Karpas-422 (cell line): Measurements from ENCODE around the gene ALKBH8. TPM values are rescaled to one million over a fixed set of nuclear protein-coding genes. Genes with fewer than 3 reads are reported as not detected.
"Not testable (repeated sequence)": the region's sequence is repeated elsewhere in the genome, so short reads cannot be mapped to it uniquely, and the experiment has no call there.

ENCODE experiments used
- DNase-seq: peaks from one replicate; pipeline ENCODE4 v3.0.0-alpha.2; 2015
- H2AFZ ChIP-seq: fragments of 200-600 bp; sonication (generic); 2 replicates; pipeline ENCODE4 v1.6.1; 2014; ENCODE audit warnings: antibody characterized with exemption, low read length, mixed read lengths
- H3K27ac ChIP-seq: fragments of 200-600 bp; sonication (generic); 2 replicates; pipeline ENCODE4 v1.5.1; 2014; ENCODE audit warnings: mild to moderate bottlenecking, low read length, moderate library complexity
- H3K27me3 ChIP-seq: fragments of 200-600 bp; sonication (generic); 2 replicates; pipeline ENCODE4 v1.6.1; 2014; ENCODE audit warnings: low read length, mixed read lengths
- H3K36me3 ChIP-seq: fragments of 200-600 bp; sonication (generic); 2 replicates; pipeline ENCODE4 v1.6.1; 2014; ENCODE audit warnings: low read length, mixed read lengths; ENCODE audit not compliant: insufficient read depth
- H3K4me1 ChIP-seq: fragments of 200-600 bp; sonication (generic); 2 replicates; pipeline ENCODE4 v1.6.1; 2014; ENCODE audit warnings: mild to moderate bottlenecking, low read length, mixed read lengths
- H3K4me2 ChIP-seq: fragments of 200-600 bp; sonication (generic); 2 replicates; pipeline ENCODE4 v1.6.1; 2014; ENCODE audit warnings: low read length, low read depth, mild to moderate bottlenecking; ENCODE audit not compliant: poor library complexity, severe bottlenecking
- H3K4me3 ChIP-seq: fragments of 200-600 bp; sonication (generic); 2 replicates; pipeline ENCODE4 v1.5.1; 2014; ENCODE audit warnings: mild to moderate bottlenecking, antibody characterized with exemption, low read length, mixed read lengths
- H3K79me2 ChIP-seq: fragments of 200-600 bp; sonication (generic); 2 replicates; pipeline ENCODE4 v1.6.1; 2014; ENCODE audit warnings: mild to moderate bottlenecking, low read length, mixed read lengths
- H3K9ac ChIP-seq: fragments of 200-600 bp; sonication (generic); 2 replicates; pipeline ENCODE4 v1.6.0; 2014; ENCODE audit warnings: low read length
- H3K9me2 ChIP-seq: fragments of 200-600 bp; sonication (generic), shearing (Covaris generic); replicated peaks from 2 replicates; pipeline ENCODE4 v1.6.0; 2014; ENCODE audit warnings: mild to moderate bottlenecking, low read length, moderate library complexity; ENCODE audit not compliant: insufficient read depth
- H3K9me3 ChIP-seq: fragments of 300-700, 200-600 bp; sonication (generic); 2 replicates; pipeline ENCODE4 v1.6.1; 2014; ENCODE audit warnings: low read length, mixed read lengths
- H4K20me1 ChIP-seq: fragments of 200-600 bp; sonication (generic); 2 replicates; pipeline ENCODE4 v1.6.1; 2014; ENCODE audit warnings: mild to moderate bottlenecking, antibody characterized with exemption, low read length, low read depth; ENCODE audit not compliant: insufficient read depth
- total RNA-seq: library from RNA; depleted of rRNA; stranded (reverse); fragments of >200 nt; shearing (Covaris generic); gene quantifications from 2 replicates; pipeline ENCODE4 v1.2.3, GENCODE V29; 2014; ENCODE audit warnings: low replicate concordance; rRNA removed

ALKBH8 gene
- total RNA-seq, 1 experiment from 2014 or later, result 21.8 TPM

DNA sequence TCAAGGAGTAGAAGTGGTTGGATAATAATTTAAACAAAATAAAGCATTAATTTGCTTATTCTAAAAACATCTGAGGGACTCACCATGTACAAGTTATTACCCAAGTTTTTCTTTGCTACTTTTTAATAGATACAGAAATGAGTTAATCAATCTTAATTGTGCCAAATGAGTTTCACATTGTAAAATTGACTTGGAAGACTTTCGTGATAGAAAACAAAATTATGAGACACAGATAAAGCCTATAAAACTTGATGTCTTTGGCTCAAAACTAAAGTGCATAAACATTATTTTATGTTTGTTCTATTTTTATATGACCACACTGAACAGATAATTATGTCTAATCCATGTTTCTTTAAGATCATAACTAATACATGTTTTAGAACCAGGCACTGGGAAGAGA lies 97.8 kb downstream of the ALKBH8 start:
- Histone ChIP-seq H3K27ac (no peak overlapping the region), H3K36me3 (no peaks in the 10 kb centered on the region), H4K20me1 (no peaks in the 10 kb centered on the region), H2AFZ (no peak overlapping the region), H3K4me2 (no peak overlapping the region), H3K9me2 (no peaks in the 10 kb centered on the region), H3K9ac (no peak overlapping the region), H3K4me3 (no peak overlapping the region), H3K79me2 (no peaks in the 10 kb centered on the region), H3K4me1 (no peaks in the 10 kb centered on the region), H3K9me3 (no peaks in the 10 kb centered on the region), H3K27me3 (no peaks in the 10 kb centered on the region; the same call in 1 of the 2 replicates)
- DNase-seq, result no peak

DNA sequence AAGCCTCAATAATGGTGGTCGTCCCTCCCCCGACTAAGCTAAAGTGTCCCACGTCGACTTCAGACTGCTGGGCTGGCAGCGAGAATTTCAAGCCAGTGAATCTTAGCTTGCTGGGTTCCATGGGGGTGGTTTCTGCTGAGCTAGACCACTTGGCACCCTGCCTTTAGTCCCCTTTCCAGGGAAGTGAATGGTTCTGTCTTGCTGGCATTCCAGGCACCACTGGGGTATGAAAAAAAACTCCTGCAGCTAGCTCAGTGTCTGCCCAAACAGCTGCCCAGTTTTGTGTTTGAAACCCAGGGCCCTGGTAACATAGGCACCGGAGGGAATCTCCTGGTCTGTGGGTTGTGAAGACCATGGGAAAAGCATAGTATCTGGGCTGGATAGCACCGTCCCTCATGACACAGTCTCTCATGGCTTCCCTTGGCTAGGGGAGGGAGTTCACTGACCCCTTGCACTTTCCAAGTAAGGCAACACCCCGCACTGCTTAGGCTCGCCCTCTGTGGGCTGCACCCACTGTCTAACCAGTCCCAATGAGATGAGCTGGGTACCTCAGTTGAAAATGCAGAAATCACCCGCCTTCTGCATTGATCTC lies 99.2 kb downstream of the ALKBH8 start:
- H3K9me2 ChIP-seq, H3K79me2 ChIP-seq, DNase-seq, H3K27me3 ChIP-seq, H3K36me3 ChIP-seq, H3K27ac ChIP-seq, H3K4me3 ChIP-seq, H3K4me2 ChIP-seq, H3K9ac ChIP-seq, H3K4me1 ChIP-seq, H4K20me1 ChIP-seq, H3K9me3 ChIP-seq: not testable (repeated sequence)
- peak overlapping the region; percentile 14; the same call in 1 of the 2 replicates for H2AFZ ChIP-seq

DNA sequence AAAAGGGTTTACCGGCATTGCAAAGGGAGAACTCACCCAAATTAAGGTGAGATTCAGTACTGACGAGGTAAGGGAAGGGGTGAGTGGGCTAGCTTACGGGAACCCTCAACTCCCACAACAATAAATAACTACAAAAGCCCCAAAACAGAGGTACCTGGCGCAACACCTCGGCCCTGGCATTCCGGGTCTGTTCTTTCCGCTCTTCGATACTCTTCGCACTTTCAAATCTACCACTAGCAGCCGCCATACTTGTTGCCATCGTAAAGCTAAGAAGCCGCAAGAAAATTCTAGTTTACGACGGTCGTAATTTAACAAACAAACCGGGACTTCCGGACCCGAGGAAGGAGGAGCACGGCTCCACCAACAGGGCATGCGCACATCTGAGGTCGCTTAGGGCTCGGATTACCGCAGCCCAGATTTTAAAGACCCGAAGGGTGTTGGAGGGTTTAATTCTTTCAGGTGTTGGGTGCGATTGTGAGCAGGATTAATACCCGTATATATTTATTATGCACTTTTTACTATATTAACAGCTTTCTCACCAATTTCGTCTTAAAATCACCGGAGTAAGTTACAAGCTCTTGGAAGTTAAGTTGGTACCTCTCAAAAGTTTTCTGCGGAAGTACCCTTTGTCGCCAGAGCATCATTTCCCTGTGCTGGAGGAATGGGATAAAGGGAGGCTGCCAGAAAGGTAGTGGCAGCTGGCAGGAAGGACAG lies 107.8 kb downstream of the ALKBH8 start, which contains the start of gene CWF19L2:
CWF19L2 (minus strand) TSS at position 268 of the 714 bp plus-strand sequence; CDS start at position 259, 9 bp downstream.
- Histone ChIP-seq H3K4me3 (peak within 1 kb of the TSS; percentile 81), H4K20me1 (no peaks in the 10 kb centered on the region), H3K9me2 (0 out of 2 replicates have a peak, but pooled peaks cover 5% of the 10 kb centered on the region), H3K27me3 (no peaks in the 10 kb centered on the region), H3K9ac (peak within 1 kb of the TSS; percentile 77), H3K79me2 (peaks cover 46% of the 10 kb centered on the region), H3K4me1 (peaks cover 27% of the 10 kb centered on the region), H3K36me3 (peaks cover 27% of the 10 kb centered on the region; the same call in 1 of the 2 replicates), H3K27ac (peak within 1 kb of the TSS; percentile 76), H2AFZ (peak within 1 kb of the TSS; percentile 73), H3K9me3 (no peaks in the 10 kb centered on the region), H3K4me2 (peak within 1 kb of the TSS; percentile 80)
- DNase-seq, result peak; percentile 100

DNA sequence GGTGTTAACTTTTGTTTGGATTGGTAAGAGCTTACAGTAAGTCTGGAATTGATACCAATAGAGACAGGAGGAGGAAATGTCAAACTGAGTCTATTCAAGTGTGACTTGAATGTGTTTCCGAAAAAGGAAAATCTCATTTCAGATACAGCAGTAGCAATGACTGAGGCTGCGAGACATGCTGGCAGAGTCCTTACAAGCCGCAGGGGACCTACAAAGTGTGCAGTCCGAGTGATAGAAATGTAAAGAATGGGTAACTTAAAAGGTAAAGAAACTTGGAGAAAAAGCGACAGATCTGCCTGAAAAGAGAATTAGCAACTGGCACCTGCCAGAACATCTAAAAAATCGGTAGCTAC lies 108.4 kb downstream of the ALKBH8 start:
- Histone ChIP-seq H3K4me1 (peaks cover 27% of the 10 kb centered on the region), H3K27ac (peak overlapping the region; percentile 76), H3K4me3 (peak overlapping the region; percentile 81), H3K9me2 (0 out of 2 replicates have a peak, but pooled peaks cover 5% of the 10 kb centered on the region), H3K4me2 (peak overlapping the region; percentile 80), H2AFZ (peak overlapping the region; percentile 73), H3K79me2 (peaks cover 52% of the 10 kb centered on the region), H3K9me3 (no peaks in the 10 kb centered on the region), H4K20me1 (no peaks in the 10 kb centered on the region), H3K9ac (peak overlapping the region; percentile 77), H3K36me3 (peaks cover 32% of the 10 kb centered on the region; the same call in 1 of the 2 replicates), H3K27me3 (no peaks in the 10 kb centered on the region)
- DNase-seq, result peak; percentile 89

DNA sequence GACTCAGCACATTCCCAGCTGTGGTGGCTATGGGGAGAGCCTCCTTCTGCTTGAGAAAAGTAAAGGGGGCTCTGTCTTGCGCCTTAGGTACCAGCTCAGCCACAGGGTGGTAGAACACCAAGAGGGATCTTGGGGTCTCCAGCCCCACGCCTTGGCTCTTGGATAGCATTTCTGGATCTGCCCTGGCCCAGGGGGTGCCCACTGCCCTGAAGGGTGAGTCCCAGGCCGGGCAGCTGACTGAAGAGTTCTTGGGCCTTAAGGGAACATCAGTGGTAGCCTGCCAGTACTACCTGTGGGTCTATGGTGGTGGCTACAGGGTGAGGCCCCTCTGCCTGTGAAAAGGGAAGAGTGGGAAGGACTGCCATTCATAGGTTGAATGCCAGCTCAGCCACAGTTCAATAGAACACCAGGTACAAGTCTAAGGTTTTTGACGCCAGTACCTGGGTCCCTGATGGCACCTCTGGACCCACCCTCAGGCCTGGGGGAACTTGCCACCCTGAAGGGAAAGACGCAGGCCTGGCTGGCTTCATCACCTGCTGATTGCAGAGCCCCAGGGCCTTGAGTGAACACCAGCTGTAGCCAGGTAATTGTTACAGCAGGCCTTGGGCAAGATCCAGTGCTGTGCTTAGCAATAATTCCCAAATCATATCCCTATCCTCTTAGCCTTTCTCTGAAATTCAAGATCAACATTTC lies 111.8 kb downstream of the ALKBH8 start:
- H2AFZ ChIP-seq, result no peak overlapping the region
- no peak overlapping the region for H3K9ac ChIP-seq
- H3K36me3 ChIP-seq, result peaks cover 64% of the 10 kb centered on the region; the same call in 1 of the 2 replicates
- H3K79me2 ChIP-seq, result peaks cover 86% of the 10 kb centered on the region
- H3K9me2 ChIP-seq, result 0 out of 2 replicates have a peak, but pooled peaks cover 3% of the 10 kb centered on the region
- H3K4me3 ChIP-seq, result no peak overlapping the region
- no peak overlapping the region for H3K4me2 ChIP-seq
- H3K4me1 ChIP-seq, result peaks cover 25% of the 10 kb centered on the region
- no peaks in the 10 kb centered on the region for H3K27me3 ChIP-seq
- H4K20me1 ChIP-seq, result no peaks in the 10 kb centered on the region
- H3K27ac ChIP-seq, result no peak overlapping the region
- H3K9me3 ChIP-seq, result no peaks in the 10 kb centered on the region
- no peak for DNase-seq

Other genes with a start within 250 kb of the ALKBH8 start
- gene CWF19L2, start 107.9 kb downstream of the ALKBH8 start, total RNA-seq, result 41.0 and 43.5 TPM in 2 replicates
- gene ELMOD1, start 25.4 kb upstream of the ALKBH8 start, total RNA-seq, result 0.65 and 2.0 TPM in 2 replicates
- not detected in 2 replicates for gene SLN, start 146.3 kb upstream of the ALKBH8 start, total RNA-seq